ENCODE results near the gene CROCC.

- TF ChIP-seq CTCF (conservative IDR thresholded peaks at IDR 0.05; ENCODE audit: low read depth, low read length) = no peak
- no peak for TF ChIP-seq EZH2 (IDR thresholded peaks at IDR 0.05; ENCODE audit: borderline replicate concordance, low read depth, low read length, poor library complexity, severe bottlenecking)
These were observed 76.9 kb downstream of the CROCC start for GRCh38 chr1:16998589-16998988.
